Stimulated activated CD4-positive, alpha-beta T cell treated with anti-CD3 and anti-CD28 coated beads, Interleukin-12 subunit alpha, Interleukin-12 subunit beta, amount 100 ng/mL, for 24 hours (primary cell): ENCODE data around the gene LIMK2.
"Not testable (repeated sequence)": the region's sequence is repeated elsewhere in the genome, so short reads cannot be mapped to it uniquely, and the experiment has no call there.

ENCODE experiments used
- DNase-seq, 2 experiments: peaks; one replicate each; pipeline ENCODE4 v3.0.0-alpha.2; 2020; ENCODE audit warnings: low read depth in 2 of 2

The LIMK2 gene

DNA sequence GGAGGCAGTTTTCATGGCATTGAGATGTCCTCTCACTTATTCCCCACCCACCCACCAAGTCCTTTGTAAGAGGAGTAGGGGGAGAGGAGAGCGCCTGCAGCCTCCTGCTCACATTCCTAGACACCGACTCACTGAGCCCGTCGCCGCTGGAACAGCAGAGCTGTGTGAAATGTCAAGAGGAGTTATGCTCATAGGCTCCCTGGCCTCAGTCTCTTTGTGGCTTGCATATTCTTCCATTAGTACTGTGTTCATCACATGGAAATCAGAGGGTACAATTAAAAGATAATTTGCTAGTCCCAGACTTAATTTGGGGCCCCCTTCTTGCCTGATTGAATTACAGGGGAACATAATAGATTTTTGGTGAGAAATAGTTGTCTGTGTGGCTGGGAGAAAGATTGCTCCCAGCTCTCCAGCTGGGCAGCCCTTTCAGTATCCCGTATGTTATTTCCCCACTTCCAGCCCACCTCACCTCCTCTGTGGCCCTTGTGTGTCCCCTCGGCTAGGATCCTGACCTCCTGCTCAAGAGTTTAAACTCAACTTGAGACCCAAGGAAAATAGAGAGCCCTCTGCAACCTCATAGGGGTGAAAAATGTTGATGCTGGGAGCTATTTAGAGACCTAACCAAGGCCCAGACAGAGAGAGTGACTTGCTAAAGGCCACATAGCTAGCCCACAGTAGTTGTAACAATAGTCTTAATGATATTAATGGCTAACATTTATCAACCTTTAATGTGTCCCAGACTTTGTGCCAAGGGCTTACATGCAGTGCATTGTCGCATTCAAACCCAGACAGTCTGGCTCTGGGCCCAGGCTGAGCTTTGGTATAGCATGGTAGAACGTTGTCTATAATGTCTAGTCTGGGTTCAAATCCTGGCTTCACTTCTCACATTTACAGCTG, 32.2 kb downstream of the LIMK2 start:
- DNase-seq = no peak

DNA sequence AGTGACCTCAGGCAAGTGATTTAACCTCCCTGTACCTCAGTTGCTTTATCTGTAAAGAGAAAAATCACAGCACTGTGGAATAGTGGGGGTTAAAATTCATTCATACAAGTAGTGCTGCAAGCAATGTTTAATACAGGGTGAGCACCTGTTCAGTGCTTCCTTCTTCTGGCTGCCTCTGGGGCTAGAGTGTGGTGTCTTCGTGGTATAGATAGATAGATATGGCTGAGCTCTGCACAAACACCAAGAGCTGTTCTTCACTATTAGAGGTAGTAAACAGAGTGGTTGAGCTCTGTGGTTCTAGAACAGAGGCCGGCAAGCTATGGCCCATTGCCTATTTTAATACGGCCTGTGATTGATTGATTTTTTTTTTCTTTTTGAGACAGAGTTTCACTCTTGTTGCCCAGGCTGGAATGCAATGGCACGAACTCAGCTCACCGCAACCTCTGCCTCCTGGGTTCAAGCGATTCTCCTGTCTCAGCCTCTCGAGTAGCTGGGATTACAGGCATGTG, 32.9 kb downstream of the LIMK2 start:
- DNase-seq = no peak

DNA sequence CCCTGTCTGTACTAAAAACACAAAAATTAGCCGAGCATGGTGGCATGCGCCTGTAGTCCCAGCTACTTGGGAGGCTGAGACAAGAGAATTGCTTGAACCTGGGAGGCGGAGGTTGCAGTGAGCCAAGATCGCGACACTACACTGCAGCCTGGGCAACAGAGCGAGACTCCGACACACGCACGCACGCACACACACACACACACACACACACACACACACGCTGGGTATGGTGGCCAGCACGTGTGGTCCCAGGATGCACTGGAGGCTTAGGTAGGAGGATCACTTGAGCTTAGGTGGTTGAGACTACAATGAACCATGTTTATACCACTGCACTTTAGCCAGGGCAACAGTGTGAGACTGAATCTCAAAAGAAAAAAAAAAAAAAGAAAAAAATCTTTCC, 33.9 kb downstream of the LIMK2 start:
- not testable (repeated sequence) for DNase-seq

DNA sequence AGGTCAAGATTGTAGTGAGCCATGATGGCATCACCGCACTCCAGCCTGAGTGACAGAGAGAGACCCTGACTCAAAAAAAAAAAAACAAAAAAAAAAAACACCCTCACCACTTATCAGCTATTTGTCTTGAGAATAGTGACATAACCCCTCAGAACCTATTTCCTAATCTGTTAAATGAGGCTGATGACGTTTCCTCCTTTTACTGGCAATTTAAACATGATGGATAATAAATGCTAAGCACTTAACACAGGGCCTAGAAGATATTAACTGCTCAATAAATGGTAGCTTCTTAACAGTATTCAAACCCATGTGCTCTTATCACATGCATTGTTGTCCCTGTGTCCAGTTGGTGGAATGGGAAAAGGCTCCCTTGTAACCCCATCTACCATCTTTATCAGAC, 34.6 kb downstream of the LIMK2 start:
- no peak for DNase-seq

DNA sequence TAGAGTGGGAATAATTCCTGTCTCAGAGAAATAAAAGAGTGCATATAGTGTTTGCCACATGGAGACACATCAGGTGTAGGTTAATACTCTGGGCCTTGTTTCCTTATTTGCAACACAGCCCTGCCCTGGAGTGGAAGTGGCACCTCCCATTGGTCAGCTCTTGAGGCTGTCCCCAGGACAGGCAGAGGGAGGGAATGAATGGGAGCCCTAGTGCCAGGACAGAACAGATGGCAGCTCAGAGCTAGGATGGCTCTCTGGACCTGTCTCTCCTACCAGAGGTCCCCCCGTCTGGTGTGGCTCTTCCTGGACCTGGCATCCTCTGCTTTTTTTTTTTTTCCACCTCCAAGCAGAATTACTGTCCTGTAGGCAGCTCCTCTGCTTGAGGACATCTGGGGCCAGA, 35.6 kb downstream of the LIMK2 start:
- no peak for DNase-seq

DNA sequence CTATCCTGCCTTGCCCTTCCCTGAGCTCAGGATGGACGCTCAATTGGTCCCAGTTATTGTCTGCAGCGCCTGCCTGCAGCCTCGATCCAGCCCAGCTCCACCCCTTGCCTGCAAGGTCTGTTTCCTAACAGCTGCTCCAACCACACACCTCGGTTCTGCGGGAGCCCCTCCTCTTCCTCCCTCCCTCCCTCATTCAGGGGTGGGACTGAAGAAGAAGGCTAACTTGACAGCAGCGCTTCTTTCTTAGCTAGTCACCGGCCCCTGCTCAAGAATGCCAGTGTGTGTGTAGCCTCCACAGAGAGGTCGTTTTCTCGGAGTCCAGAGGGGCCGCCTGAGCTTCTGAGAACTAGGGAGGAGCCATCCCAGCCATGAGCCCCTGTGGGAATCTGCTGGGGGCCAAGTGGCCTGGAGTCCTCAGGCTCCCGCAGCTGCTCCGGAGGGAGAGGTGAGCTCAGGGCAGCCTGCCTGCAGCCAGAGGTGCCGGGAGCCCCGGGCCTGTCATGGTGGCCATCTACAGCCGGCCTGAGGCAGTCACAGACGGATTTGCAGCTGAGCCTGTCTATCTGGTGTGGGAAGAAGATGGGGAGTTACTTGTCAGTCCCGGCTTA, 36.1 kb downstream of the LIMK2 start:
- peak; percentile 41 to 47 for DNase-seq

DNA sequence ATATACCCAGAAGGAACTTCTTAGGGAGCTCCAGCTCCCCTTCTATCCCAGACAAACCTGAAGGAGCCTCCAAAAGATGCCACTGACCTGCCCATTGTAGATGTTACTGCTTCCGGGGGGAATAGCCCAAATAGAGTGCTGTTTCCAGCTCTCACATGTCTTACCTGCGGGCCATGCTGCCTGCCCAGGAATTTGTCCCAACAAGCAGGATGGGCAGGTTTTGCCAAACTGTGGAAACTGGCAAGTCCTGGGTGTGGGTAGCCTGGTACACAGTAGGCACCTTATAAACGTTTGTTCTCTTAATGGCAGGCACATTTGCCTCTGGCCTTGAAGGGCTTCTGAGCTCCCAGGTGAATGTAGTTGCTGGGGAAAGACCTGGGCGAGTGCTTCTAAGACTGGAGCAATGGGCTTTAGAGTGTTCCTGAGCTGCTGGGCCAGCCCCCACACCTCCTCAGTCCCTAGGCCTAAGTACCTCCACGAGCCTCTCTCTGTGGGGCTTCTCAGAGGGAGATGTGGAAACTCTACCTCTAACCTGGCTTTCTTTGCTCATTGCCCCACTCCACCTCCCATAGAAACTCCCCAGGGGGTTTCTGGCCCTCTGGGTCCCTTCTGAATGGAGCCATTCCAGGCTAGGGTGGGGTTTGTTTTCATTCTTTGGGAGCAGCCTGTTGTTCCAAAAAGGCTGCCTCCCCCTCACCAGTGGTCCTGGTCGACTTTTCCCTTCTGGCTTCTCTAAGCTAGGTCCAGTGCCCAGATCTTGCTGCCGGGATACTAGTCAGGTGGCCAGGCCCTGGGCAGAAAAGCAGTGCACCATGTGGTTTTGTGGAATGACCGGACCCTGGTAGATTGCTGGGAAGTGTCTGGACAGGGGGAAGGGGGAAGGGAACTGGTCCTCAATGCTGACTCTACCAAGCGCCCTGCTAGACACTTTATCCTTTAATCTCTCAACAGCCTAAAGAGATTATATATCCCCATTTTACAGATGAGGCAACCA, 37.2 kb downstream of the LIMK2 start:
- no peak for DNase-seq

DNA sequence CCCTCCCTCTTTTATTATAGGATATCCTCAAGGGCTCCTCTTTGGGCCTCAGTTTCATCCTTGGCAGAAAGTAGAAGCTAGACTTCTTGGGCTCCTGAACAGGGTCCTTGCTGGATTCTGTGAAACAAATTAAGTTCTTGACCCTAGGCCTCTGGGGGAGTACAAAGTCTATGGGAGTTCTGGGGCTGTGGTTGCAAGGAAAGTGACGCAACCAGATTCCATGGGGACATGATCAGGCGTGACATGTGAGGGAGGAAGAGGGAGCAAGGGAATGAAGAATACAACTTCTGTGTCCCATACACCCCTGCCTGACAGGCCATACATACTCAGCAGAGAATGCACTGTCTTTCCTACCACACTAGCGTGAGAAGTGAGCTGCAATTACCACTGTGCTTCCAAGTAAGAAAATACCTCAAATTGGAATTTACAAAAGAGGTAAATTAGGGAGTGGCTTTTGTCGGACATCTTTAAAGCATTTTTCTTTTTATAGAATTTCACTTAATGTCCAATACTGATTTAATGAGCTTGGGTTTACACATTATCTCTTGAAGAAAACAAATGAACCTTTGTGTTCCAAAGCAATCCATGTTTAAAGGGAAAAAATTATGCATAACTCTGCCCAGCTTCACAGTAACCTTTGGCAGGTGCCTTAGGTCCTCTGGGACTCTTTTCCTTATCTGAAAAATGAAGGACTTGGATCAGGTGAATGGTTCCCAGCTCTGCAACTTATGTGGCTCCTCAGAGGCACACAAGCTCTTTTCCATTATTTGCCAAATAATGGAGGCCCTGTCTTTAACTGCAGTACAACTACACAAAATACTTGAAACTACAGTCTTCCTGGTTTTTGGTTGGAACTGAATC, 38.9 kb downstream of the LIMK2 start:
- DNase-seq = no peak

DNA sequence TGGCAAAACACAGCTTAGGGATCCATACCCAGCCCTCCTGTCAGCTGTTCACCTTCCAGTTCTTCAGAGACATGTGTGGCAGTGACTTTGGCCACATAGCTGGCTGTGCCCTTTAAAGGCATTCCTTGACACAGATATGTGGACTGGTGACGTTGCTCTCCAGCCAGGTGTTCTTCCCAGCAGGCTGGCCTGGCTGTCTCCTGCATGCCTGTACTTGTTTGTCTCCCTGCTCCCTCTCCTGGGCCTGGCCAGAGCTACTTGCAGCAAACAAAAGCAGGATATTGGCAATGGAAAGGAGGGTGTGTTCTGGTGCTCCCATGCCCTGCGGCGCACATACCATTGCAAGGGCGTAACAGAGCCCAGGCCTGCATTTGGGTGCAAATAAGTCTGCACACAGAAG, 41.9 kb downstream of the LIMK2 start:
- no peak for DNase-seq

DNA sequence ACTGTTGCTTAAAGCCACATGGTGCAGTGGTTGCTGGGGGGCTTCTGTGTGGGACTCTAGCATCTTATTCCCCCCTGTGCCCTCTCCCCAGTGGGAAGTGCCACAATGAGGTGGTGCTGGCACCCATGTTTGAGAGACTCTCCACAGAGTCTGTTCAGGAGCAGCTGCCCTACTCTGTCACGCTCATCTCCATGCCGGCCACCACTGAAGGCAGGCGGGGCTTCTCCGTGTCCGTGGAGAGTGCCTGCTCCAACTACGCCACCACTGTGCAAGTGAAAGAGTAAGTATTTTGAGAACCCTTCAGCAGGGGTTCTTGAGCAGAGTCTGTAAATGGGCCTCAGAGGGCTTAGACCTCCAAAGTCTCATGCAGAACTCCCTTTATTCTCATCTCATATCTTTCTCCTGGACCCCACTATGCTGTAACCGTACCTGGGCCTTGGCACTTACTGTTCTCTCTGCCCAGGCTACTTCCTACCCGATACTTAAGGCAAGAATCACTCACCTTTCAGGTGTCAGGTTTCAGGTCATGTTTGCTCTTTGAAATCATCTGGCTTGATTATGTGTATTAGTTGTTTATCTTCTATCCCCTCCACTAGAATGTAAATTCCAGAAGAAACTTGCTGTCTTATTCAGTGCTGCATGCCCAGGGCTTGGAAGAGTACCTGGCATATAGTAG, 47.8 kb downstream of the LIMK2 start:
- no peak for DNase-seq

DNA sequence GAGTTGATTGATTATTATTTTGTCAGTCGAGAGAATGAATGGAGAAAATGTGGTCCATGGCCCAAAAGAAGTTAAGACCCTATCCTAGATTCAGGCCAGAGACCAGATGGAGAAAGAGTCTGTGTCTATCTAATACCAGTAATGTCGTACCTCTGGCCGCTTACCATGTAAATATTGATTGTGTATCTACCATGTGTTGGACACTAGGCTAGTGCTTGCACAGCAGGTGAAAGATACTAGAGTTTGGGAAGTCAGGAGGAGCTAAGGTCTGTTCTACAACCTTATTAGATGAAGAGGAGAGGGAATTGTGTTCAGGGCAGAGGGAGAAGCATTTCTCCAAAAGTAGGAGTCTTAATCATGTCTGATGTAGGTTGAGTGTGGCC, 48.4 kb downstream of the LIMK2 start:
- no peak for DNase-seq

DNA sequence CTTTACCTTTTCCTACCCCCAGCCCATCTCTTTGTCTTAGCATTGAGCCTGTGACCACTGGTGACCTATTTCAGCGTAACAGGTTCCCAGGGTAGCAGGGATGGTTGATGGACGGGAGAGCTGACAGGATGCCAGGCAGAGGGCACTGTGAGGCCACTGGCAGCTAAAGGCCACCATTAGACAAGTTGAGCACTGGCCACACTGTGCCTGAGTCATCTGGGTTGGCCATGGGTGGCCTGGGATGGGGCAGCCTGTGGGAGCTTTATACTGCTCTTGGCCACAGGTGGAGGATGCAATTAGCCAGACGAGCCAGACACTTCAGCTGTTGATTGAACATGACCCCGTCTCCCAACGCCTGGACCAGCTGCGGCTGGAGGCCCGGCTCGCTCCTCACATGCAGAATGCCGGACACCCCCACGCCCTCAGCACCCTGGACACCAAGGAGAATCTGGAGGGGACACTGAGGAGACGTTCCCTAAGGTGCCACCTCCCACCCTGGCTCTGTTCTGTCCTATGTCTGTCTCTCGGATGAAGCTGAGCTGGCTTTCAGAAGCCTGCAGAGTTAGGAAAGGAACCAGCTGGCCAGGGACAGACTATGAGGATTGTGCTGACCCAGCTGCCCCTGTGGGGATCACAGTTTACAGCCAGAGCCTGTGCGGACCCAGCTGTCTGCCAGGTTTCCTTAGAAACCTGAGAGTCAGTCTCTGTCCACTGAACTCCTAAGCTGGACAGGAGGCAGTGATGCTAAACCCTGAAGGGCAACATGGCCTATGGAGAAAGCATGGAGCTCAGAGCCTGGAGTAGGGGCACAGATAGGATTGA, 50.4 kb downstream of the LIMK2 start:
- DNase-seq = no peak

DNA sequence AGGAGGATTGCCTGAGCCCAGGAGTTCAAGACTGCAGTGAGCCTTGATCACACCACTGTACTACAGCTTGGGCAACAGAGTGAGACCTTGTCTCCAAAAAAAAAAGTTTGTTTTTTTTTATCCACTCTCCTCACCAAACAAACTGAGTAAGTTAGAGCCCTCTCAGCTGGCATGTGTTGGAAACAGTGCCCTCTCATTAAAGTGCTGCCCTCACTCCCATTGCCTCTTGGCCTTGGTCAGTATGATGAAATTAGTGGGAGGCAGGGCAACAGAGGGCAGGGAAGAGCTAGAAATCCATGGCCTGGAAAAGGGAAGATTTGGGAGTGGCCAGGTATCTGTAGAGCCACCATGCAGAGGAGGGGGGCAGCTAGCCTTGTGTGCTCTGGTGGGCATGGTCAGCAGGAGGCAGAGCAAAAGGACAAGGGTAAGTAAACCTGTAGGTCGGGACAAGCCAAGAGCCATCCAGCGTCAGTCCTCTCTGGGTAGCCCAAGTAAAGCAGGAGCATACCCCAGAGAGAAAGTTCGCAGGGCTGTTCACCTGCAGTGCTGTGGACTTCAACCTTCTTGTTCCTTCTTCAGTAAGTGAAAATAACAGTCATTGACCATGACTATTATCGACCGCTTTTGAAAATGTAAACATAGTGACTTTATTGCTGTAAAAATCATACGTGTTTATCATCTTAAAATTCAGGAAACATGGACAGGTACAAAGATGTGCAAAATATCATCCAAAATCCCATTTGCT, 52.0 kb downstream of the LIMK2 start:
- no peak for DNase-seq

DNA sequence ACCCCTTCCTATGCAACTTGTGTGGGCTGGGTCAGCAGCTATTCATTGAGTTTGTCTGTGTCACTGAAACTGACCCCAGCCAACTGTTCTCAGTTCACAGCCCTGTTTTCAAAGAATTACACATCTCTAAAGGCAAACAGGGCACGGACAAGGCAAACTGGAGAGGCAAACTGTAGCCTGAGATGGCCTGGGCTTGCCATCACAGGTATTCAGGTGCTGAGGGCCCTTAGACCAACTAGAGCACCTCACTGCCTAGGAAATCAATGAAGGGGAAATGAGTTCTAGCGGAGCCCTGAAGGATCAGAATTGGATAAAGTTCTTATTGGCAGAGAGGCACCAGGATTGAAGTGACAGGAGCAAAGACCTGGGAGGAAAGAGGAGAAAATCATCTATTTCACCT, 56.2 kb downstream of the LIMK2 start:
- DNase-seq = no peak

DNA sequence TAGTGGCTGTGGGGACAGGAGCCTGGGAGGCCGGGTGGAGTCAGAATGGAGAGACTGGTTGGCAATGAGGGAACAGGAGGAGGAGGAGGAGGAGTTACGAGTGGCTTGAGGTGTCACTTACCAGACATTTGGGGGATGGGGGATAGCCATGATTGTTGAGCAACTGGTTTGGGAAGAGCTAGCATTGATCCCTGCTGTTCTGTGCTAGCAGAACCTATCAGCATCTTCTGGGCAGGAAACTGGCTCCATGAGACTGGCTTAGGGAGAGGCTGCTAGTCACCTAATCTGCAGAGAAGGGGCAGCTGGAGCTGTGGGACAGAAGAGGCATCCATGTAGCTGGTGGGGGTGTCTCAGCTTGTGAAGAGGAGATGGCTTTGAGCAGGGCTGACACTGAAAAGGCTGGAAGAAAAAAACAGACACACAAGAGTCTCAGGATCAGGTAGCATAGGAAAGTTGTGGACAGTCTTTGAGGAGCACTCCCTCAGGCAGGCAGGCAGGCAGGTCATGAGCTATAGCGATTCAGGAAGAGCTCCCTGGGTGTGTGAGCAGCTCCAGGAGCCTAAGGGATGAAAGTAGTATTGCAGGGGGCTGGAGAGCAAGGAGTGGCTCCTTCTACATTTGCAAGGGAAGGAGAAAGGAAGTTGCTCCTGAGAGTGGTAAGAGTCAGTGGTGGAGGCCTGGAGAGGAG, 57.9 kb downstream of the LIMK2 start:
- no peak for DNase-seq

DNA sequence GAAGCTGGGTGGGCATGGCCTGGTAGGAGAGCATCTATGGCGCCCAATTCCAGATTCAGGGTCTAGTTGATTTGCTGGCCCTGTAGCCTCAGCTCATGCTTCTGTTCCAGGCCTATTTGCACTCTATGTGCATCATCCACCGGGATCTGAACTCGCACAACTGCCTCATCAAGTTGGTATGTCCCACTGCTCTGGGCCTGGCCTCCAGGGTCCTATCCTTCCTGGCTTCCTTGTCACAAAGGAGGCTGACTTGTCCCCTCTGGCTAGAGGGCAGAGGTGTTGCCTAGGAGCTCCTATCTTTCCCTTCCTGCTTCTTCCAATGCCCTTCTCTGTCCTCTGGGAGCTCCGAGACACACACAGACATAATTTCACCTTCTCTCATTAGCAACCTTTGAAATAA, 58.9 kb downstream of the LIMK2 start:
- no peak for DNase-seq

DNA sequence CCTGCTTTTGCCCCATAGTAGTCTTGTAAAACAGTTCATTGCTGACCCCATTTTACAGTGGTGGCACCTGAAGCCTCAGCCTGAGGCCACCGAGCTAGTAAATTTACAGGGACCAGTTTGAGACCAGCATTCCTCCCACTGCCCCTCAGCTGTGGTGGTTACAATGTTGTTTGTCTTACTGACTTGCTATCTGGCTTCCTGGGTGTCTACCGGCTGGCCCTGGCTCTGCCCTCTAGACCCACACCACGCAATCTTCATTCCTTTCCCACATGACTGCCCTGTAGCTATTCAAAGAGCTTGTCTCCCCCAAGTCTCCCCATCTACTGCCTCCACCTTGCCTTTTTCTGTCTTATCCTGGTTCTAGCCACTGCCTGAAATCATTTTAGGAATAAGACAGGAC, 59.4 kb downstream of the LIMK2 start:
- DNase-seq = no peak
